Ovary (tissue), 3 donors: Measurements from ENCODE around the gene CLECL1.
"Not testable (repeated sequence)": the region's sequence is repeated elsewhere in the genome, so short reads cannot be mapped to it uniquely, and the experiment has no call there.

Experiments
- EP300 ChIP-seq: sonication (generic); formaldehyde crosslinking; IDR thresholded peaks from one replicate; pipeline ENCODE4 v1.6.1; 2017; ENCODE audit warnings: antibody characterized with exemption
- POLR2A ChIP-seq: fragments of 450-650 bp; IDR thresholded peaks from one replicate; pipeline ENCODE4 v1.6.1; 2017; ENCODE audit warnings: antibody characterized with exemption, mild to moderate bottlenecking, moderate library complexity
- TF ChIP-seq, protein P1 (sequence below), 3 donors: fragments of 450-650 bp in 2 of 3; fragments of 200-600 bp in 1 of 3; IDR thresholded peaks; one replicate each; pipeline versions ENCODE4 v1.5.1 to v1.8.0; 2016 to 2022; ENCODE audit warnings: antibody characterized with exemption in 3 of 3, mild to moderate bottlenecking in 1 of 3
- donor health status: DM: no; HTN: no; CAD: no.

DNA sequence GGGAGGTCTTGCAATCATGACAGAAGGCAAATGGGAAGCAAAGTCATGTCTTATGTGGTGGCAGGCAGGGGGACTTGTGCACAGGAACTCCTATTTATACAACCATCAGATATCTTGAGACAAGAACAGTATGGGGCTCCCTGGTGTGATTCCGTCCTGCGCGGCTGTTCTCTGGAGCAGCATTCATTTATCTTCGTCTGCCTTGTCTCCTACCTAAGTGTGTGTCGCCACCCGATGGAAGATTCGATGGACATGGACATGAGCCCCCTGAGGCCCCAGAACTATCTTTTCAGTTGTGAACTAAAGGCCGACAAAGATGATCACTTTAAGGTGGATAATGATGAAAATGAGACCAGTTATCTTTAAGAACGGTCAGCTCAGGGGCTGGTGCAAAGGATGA is 37.7 kb downstream of the CLECL1 start:
- not testable (repeated sequence) for TF ChIP-seq POLR2A, EP300
- TF ChIP-seq, protein P1, sequence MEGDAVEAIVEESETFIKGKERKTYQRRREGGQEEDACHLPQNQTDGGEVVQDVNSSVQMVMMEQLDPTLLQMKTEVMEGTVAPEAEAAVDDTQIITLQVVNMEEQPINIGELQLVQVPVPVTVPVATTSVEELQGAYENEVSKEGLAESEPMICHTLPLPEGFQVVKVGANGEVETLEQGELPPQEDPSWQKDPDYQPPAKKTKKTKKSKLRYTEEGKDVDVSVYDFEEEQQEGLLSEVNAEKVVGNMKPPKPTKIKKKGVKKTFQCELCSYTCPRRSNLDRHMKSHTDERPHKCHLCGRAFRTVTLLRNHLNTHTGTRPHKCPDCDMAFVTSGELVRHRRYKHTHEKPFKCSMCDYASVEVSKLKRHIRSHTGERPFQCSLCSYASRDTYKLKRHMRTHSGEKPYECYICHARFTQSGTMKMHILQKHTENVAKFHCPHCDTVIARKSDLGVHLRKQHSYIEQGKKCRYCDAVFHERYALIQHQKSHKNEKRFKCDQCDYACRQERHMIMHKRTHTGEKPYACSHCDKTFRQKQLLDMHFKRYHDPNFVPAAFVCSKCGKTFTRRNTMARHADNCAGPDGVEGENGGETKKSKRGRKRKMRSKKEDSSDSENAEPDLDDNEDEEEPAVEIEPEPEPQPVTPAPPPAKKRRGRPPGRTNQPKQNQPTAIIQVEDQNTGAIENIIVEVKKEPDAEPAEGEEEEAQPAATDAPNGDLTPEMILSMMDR (IDR thresholded peaks at IDR 0.05) = not testable (repeated sequence)
